ENCODE results near the gene ANKRD12. TPM values are rescaled to one million over a fixed set of nuclear protein-coding genes. Genes with fewer than 3 reads are reported as not detected.

Gene ANKRD12
- total RNA-seq, 4 donors from 2014 or later, result 39.9 to 172 (median 58.9) TPM

DNA sequence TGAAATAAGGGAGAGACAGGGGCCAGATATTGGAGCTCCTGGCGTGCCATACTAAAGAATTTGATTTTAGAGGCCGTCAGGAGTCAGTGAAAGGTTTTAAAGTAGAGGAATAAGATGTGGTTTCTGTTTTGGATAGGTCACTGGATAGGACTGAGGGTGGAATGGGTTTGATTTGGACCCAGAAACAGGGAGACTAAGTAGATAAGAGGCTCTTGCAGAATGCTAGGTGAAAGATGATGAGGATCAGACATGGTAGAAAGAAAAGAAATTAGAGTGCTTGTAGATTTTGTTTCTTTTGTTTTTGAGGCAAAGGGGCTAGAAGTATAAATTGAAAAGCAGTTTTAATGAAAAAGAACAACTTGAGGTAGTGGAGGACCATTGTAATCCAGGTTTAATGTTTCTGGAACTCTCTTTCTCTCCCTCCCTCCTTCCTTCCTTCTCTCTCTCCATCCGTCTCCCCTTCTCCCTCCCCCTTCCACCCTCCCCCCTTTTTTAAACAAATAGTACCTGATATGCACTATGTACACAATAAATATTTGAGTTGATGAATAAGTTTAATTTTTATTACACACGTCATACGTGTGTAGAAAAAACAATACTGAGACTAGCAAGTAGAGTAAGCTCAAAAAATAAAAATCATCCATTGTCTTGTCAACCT, 32.2 kb upstream of the ANKRD12 start:
- Histone ChIP-seq H3K27ac (peak overlapping the region; percentile 91 to 96 (median 92)), H3K27me3 (no peaks in the 10 kb centered on the region), H3K36me3 (no peaks in the 10 kb centered on the region), H3K4me1 (peaks cover 0 to 53% (median 10%) of the 10 kb centered on the region in 4 donors), H3K9me3 (no peaks in the 10 kb centered on the region), H3K4me3 (peak overlapping the region; percentile 63 to 79 (median 72))
- no peak for DNase-seq
- TF ChIP-seq POLR2A (IDR thresholded peaks at IDR 0.05), result no peak
- TF ChIP-seq, protein P1, sequence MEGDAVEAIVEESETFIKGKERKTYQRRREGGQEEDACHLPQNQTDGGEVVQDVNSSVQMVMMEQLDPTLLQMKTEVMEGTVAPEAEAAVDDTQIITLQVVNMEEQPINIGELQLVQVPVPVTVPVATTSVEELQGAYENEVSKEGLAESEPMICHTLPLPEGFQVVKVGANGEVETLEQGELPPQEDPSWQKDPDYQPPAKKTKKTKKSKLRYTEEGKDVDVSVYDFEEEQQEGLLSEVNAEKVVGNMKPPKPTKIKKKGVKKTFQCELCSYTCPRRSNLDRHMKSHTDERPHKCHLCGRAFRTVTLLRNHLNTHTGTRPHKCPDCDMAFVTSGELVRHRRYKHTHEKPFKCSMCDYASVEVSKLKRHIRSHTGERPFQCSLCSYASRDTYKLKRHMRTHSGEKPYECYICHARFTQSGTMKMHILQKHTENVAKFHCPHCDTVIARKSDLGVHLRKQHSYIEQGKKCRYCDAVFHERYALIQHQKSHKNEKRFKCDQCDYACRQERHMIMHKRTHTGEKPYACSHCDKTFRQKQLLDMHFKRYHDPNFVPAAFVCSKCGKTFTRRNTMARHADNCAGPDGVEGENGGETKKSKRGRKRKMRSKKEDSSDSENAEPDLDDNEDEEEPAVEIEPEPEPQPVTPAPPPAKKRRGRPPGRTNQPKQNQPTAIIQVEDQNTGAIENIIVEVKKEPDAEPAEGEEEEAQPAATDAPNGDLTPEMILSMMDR (IDR thresholded peaks at IDR 0.05), result no peak

DNA sequence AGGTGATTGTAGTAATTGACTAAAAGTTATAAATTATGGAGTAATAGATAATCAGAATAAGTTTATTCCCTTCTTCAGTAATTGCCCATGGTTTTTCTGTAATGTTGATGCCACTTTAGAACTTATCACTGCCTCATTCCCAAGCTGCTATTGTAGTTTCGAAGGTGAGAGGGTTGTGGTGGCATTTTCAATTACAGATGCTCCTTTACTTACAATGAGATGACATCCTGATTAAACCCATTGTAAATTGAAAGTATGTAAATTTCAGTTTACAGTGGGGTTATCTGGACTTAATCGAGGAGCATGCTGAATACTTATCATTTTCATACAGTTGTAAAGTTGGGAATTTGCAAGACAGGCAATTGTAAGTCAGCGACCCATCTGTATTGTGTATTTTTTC, 31.2 kb upstream of the ANKRD12 start:
- peak overlapping the region in 2 of 4 donors; percentile 67 to 78 for H3K4me3 ChIP-seq

DNA sequence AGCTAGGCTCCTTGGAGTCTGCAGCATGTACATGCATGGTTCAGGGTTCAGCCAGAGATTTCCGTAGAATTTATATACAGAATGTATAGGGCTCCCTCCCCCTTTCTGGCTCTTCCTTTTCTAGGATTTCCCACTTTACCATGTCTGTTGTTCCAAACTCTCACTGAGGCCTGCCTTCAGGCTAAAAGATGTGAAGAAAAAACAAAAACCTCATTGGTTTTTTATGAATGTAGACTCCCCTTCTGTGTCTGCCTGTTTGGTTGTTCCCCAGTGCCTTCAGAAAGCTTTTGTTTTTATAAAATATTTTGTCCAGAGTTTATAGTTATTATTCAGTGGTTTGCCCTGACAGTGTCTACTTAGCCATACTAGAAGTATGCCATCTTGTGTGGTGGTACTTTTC, 30.5 kb upstream of the ANKRD12 start:
- peaks cover 0 to 70% (median 18%) of the 10 kb centered on the region in 4 donors for H3K4me1 ChIP-seq
- no peaks in the 10 kb centered on the region for H3K9me3 ChIP-seq
- peak overlapping the region in 1 of 4 donors; percentile 7 for H3K27ac ChIP-seq
- DNase-seq, result no peak
- H3K27me3 ChIP-seq, result no peaks in the 10 kb centered on the region
- H3K36me3 ChIP-seq, result no peaks in the 10 kb centered on the region
- TF ChIP-seq, protein P1 (IDR thresholded peaks at IDR 0.05), result no peak
- no peak for TF ChIP-seq POLR2A (IDR thresholded peaks at IDR 0.05)
- peak overlapping the region in 2 of 4 donors; percentile 67 to 78 for H3K4me3 ChIP-seq

More for the DNA sequence above, 31.2 kb upstream of the ANKRD12 start:
- no peaks in the 10 kb centered on the region for H3K27me3 ChIP-seq
- peaks cover 0 to 64% (median 16%) of the 10 kb centered on the region in 4 donors for H3K4me1 ChIP-seq
- no peaks in the 10 kb centered on the region for H3K36me3 ChIP-seq
- peak overlapping the region in 3 of 4 donors; percentile 4 to 15 (median 11) for H3K27ac ChIP-seq
- TF ChIP-seq, protein P1 (IDR thresholded peaks at IDR 0.05), result no peak
- TF ChIP-seq POLR2A (IDR thresholded peaks at IDR 0.05), result no peak
- H3K9me3 ChIP-seq, result no peaks in the 10 kb centered on the region
- no peak for DNase-seq

DNA sequence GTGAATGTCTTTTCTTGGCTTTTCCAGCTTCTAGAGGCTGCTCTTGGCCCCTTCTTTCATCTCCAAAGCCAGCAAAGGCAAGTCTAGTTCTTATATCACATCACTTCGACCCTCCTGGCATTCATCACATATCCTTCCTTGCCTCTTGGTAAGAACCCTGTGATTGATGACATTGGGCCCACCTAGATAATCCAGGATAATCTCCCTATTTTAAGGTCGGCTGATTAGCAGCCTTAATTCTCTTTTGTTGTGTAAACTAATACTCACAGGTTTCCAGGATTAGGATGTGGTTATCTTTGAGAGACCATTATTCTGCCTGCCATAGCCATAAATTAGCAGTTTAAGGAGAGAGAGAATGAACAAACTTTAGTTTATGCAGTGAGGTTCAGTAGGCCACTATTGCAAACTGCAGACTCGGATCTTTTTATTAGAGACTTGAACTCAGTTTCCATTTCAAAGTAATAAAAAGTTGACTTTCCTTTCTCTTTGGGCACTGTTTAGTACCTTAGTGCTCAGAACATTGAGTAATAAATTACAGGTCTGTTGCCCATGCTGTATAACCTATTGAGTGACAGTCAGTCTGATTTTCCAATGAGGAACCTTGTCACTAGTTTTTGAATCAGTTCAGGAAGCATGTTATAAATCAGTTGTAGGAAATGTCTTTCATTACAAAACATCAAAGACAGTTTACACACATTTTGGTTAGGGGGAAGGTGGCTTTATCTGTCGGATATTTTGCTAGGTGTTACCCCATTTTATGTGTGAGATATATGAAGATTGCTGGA, 29.6 kb upstream of the ANKRD12 start:
- no peak overlapping the region for H3K4me3 ChIP-seq
- H3K27me3 ChIP-seq, result no peaks in the 10 kb centered on the region
- TF ChIP-seq POLR2A (IDR thresholded peaks at IDR 0.05), result no peak
- no peak for DNase-seq
- H3K9me3 ChIP-seq, result no peaks in the 10 kb centered on the region
- H3K36me3 ChIP-seq, result no peaks in the 10 kb centered on the region
- H3K27ac ChIP-seq, result peak overlapping the region in 3 of 4 donors; percentile 7 to 40 (median 19)
- peaks cover 0 to 75% (median 18%) of the 10 kb centered on the region in 4 donors for H3K4me1 ChIP-seq

GRCh38 chr18:9108911-9109310, 27.7 kb upstream of the ANKRD12 start:
- H3K27me3 ChIP-seq, result no peaks in the 10 kb centered on the region
- no peaks in the 10 kb centered on the region for H3K9me3 ChIP-seq
- no peaks in the 10 kb centered on the region for H3K36me3 ChIP-seq
- no peak overlapping the region for H3K4me3 ChIP-seq
- TF ChIP-seq, protein P1 (IDR thresholded peaks at IDR 0.05), result no peak
- TF ChIP-seq POLR2A (IDR thresholded peaks at IDR 0.05), result no peak
- DNase-seq, result no peak
- H3K4me1 ChIP-seq, result peaks cover 2 to 90% (median 23%) of the 10 kb centered on the region in 4 donors
- H3K27ac ChIP-seq, result peak overlapping the region in 2 of 4 donors; percentile 2 to 4

GRCh38 chr18:9109523-9109922, 27.1 kb upstream of the ANKRD12 start:
- peaks cover 3 to 86% (median 22%) of the 10 kb centered on the region in 4 donors for H3K4me1 ChIP-seq
- H3K36me3 ChIP-seq, result no peaks in the 10 kb centered on the region
- no peaks in the 10 kb centered on the region for H3K9me3 ChIP-seq
- H3K27ac ChIP-seq, result peak overlapping the region in 2 of 4 donors; percentile 2 to 14
- no peak overlapping the region for H3K4me3 ChIP-seq
- no peak for TF ChIP-seq POLR2A (IDR thresholded peaks at IDR 0.05)
- TF ChIP-seq, protein P1 (IDR thresholded peaks at IDR 0.05), result no peak
- DNase-seq, result no peak
- H3K27me3 ChIP-seq, result no peaks in the 10 kb centered on the region

Data from Peyer's patch (tissue), 4 donors.